DMS53 (cell line): ENCODE data around the gene PTBP3.
"Not testable (repeated sequence)": the region's sequence is repeated elsewhere in the genome, so short reads cannot be mapped to it uniquely, and the experiment has no call there.

ENCODE experiments used
- DNase-seq: peaks from one replicate; lab custom pipeline; 2025; lab: John Stamatoyannopoulos, UW

Gene PTBP3

GRCh38 chr9:112322701-112323377 is 10.6 kb downstream of the PTBP3 start:
- no peak for DNase-seq

DNA sequence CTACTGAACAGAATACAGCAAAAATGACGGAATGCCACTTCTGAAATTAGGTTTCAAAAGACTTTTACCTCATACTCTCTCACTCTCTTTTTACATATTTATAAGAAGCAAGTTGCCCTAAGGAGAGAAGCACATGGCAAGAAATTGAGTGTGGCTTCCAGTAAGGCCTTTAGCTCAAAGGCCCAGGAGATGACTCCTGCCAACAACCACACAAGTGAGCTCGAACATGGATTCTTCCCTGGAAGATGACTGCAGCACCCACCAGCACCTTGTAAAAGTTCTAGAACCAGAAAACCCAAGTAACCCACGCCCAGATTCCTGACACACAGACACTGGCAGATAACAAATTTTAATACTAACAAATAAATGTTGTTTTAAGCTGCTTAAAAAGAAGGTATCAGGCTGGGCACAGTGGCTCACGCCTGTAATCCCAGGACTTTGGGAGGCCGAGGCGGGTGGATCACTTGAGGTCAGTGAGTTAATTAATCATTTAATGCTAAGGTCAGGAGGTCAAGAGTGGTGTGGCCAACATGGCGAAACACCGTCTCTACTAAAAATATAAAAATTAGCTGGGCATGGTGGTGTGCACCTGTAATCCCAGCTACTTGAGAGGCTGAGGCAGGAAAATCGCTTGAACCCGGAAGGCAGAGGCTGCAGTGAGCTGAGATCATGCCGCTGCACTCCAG is 17.0 kb downstream of the PTBP3 start:
- no peak for DNase-seq

- DNase-seq: no peak
These were observed 17.8 kb downstream of the PTBP3 start for GRCh38 chr9:112315331-112316257.

DNA sequence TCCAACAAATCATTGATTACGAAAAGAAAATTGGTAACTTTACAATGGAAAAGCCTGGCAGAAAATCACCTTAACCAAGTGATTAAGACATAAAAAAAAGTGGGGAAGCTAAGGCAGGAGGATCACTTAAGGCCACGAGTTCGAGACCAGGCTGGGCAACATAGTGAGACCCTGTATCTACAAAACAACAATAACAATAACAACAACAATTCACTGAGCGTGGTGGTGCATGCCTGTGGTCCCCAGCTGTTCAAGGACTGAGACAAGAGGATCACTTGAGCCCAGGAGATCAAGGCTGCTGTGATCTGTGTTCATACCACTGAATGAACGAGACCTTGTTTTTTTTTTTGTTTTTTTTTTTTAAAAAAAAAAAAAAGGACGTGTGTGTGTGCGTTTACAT is 21.3 kb downstream of the PTBP3 start:
- DNase-seq: no peak

DNA sequence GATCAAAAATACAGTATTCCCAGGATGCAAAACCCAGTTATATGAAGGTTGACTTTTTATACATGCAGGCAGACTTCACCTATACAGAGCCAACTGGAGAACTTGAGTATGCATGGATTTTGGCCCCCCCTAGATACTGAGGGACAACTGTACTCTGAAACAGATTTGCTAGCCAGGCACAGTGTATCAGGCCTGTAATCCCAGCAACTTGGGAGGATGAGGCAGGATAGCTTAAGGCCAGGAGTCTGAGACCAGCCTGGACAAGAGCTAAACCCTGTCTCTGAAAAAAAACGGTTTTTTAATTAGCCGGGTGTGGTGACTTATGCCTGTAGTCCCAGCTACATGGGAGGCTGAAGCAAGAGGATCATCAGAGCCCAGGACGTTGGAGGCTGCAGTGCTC is 21.9 kb downstream of the PTBP3 start:
- DNase-seq: no peak

DNA sequence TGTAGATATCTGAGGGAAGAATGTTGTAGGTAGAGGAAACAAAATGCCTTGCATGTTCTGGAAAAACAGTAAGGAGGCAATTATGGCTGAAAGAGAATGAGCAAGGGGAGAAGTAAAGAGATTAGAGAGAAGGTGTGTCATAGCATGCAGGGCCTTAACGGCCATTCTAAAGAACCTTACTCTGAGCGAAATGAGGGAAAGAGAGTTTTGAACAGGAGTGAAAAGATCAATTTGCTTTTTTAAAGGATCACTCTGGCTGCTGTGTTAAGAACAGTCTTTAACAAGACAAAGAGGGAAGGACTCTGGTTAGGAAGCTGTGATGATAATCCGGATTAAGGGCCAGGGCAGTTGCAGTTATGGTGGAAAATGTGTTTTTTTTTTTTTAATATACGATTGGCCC is 22.6 kb downstream of the PTBP3 start:
- DNase-seq: no peak

DNA sequence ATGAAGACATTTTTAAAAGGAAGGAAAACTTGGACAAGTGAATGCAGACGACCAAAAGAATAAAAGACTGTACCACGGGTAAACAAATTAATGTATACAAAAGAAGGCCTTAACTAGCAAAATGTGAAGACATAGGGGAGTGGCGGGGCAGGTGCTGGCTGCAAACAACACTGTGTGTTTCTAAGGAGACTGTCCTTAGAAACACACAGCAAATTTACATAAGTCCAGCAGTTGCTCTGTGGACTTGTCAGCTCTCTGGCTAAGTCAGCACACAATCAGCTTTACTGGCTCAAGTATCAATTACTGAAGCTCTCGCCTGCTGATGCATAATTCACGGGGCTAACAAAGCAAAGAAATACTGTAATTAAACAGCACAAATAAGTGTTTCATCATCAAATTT is 24.8 kb downstream of the PTBP3 start:
- DNase-seq: peak; percentile 88

- DNase-seq: no peak
These were observed 32.0 kb downstream of the PTBP3 start for GRCh38 chr9:112301420-112301819.

DNA sequence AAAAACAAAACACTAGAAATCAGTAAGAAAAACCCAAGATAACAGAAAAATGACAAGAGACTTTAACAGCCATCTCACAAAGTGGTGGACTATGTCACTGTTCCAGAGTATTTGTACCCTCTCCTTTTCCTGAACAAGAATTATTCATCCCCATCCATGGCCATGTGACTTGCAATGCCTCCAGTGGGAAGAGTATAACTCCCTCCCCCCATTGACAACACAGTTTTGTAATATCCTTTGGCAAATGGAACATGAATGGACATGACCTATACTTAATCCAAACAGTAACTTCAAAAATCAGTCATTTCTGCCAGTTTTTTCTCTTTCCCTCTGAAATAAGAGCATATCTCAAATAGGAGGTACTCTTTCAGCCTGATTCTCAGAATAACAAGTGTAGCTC is 33.9 kb downstream of the PTBP3 start:
- peak; percentile 2 for DNase-seq

DNA sequence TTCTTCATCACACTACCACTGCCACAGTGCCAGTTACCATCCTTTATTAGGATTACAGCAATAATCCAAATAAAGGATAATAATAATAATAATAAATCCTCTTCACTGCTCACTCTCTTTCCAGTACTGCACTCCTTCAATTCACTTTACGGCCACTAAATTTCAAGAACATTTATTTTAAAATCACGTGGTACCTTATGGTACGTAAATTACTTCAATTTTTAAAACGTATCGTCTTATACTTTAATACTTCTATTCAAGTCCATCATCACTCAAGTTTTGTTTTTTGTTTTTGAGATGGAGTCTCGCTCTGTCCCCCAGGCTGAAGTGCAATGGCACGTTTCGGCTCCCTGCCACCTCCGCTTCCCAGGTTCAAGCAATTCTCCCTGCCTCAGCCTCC is 36.5 kb downstream of the PTBP3 start:
- no peak for DNase-seq

GRCh38 chr9:112295174-112295573 is 38.2 kb downstream of the PTBP3 start:
- DNase-seq: no peak

- DNase-seq: peak; percentile 4
These were observed 45.4 kb downstream of the PTBP3 start for GRCh38 chr9:112288029-112288428.

GRCh38 chr9:112286926-112287325 is 46.5 kb downstream of the PTBP3 start:
- DNase-seq: no peak

- DNase-seq: no peak
These were observed 48.4 kb downstream of the PTBP3 start for GRCh38 chr9:112285056-112285455.

DNA sequence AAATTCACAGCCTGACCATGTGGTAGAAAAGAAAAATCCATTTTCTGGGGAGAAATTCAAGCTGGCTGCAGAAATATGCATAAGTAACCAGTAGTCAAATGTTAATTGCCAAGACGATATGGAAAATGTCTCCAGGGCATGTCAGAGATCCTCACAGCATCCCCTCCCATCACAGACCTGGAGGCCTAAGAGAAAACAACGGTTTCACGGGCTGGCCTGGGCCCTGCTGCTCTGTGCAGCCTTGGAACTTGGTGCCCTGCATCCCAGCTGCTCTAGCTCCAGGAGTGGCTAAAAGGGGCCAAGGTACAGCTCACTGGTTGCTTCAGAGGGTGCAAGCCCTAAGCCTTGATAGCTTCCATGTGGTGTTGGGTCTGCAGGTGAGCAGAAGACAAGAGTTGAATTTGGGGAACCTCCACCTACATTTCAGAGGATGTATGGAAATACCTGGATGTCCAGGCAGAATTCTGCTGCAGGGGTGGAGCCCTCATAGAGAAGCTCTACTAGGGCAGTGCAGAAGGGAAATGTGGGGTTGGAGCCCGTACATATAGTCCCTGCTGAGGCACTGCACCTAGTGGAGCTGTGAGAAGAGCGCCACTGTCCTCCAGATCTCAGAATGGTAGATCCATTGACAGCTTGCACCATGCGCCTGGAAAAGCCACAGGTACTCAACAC is 49.7 kb downstream of the PTBP3 start:
- peak; percentile 41 for DNase-seq

- DNase-seq: not testable (repeated sequence)
These were observed 50.6 kb downstream of the PTBP3 start for GRCh38 chr9:112282841-112283240.

DNA sequence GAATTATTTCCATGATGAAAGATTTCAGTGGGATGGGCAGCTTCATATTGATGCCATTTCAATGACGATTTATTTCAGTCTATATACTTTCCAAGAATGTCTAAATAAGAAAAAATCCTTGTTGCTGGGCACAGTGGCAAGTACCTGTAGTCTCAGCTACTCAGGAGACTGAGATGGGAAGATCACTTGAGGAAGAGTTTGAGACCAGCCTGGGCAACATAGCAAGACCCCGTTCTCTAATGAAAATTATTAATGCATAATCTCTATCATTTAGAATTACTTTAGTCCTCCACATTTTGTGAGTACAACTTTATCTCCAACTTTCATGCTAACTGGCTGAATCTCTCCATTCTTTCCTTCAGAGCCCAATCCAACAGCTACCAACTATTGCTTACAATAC is 52.5 kb downstream of the PTBP3 start:
- no peak for DNase-seq

- no peak for DNase-seq
These were observed 53.9 kb downstream of the PTBP3 start for GRCh38 chr9:112279501-112279900.

- DNase-seq: peak; percentile 14
These were observed 55.3 kb downstream of the PTBP3 start for GRCh38 chr9:112278152-112278551.

DNA sequence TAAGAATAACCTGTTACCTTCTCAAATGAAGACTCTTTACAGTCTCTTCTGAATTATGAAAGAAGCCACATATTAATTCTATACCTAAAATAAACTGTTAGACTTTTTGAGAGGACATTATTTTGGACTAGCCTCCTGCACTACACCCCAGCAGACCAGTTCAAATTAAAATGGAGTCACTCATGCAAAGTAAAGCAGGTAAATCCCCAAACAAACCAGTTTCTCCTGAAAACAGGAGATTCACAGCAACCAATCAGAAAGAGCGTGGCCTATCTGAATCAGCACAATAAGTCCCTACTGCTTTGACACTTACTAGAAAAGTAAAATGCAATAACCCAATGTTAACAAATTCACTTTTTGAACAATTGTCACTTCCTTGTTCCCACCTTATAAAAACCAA is 58.8 kb downstream of the PTBP3 start:
- DNase-seq: peak; percentile 42

DNA sequence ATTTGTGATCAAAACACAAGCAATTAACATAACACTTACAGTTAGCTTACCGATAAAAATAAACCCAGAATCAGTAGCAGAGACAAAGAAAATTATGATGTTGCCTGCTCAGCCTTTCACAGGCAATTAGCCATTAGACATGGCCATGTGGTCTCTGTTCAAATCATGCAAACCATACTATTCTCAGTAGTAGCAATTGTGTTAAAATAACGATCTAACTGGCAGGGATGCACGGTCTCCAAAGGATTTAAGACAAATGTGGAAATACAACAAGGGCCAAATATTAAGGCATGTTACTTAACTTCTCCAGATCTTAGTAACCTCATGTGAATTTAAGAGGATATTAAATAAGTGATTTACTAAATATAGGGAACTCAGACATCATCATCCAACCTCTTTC is 59.5 kb downstream of the PTBP3 start:
- no peak for DNase-seq

DNA sequence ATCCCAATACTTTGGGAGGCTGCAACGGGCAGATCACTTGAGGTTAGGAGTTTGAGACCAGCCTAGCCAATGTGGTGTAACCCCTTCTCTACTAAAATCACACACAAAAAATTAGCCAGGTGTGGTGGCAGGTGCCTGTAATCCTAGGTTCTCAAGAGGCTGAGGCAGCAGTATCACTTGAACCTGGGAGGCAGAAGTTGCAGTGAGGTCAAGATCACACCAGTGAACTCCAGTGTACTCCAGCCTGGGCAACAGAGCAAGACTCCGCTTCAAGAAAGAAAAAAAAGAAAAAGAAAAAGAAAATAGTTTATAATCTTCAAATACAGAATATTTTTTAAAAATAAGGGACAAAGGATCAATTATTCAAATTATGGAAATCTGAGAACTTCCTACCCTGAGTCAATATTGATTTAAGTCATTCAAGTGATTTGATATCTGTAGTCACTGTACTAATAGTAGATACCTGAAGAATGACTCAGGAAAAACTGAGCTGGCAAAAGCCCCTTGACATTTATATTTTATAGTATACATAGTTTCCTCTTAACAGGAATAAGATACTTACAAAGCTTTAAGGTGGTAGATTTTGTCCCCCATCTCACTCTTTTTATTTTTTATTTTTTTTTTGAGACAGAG is 61.8 kb downstream of the PTBP3 start:
- DNase-seq: peak; percentile 84
